ENCODE data around the gene CST2. TPM values are rescaled to one million over a fixed set of nuclear protein-coding genes. Genes with fewer than 3 reads are reported as not detected.
"Not testable (repeated sequence)": the region's sequence is repeated elsewhere in the genome, so short reads cannot be mapped to it uniquely, and the experiment has no call there.

CST2 gene
- total and polyA plus RNA-seq, 12 donors, result 0.75 TPM; not detected in 11

GRCh38 chr20:23867152-23867776, 40.7 kb upstream of the CST2 start:
- Histone ChIP-seq H3K4me3 (no peak overlapping the region), H3K4me1 (no peaks in the 10 kb centered on the region), H3K36me3 (no peaks in the 10 kb centered on the region), H3K27me3 (peaks cover 0 to 73% (median 44%) of the 10 kb centered on the region in 7 donors), H3K9me3 (peaks cover 0 to 12% (median 4%) of the 10 kb centered on the region in 11 donors), H3K27ac (no peak overlapping the region)
- 45% methylated on average over 9 of the region's 9 CpGs for WGBS, 2 donors
- ATAC-seq (no peak), DNase-seq (no peak)
- intact Hi-C loops (cut with DNase I), result loop anchor here in 1 of 10 donors (5.0 to 10.0 kb wide), 2 partner anchors 48 to 1115 kb away; no protein-coding TSS in a partner anchor
- TF ChIP-seq CTCF (IDR thresholded peaks at IDR 0.05), result no peak

GRCh38 chr20:23860771-23861170, 34.2 kb upstream of the CST2 start:
- DNase-seq, H3K36me3 ChIP-seq, H3K27ac ChIP-seq, ATAC-seq, H3K4me1 ChIP-seq, H3K4me3 ChIP-seq: not testable (repeated sequence)
- Histone ChIP-seq H3K27me3 (peaks cover 0 to 23% (median 0%) of the 10 kb centered on the region in 7 donors), H3K9me3 (peaks cover 0 to 12% (median 4%) of the 10 kb centered on the region in 11 donors)
- 29 to 41% methylated on average over 9 of the region's 10 CpGs for WGBS, 2 donors
- intact Hi-C loops (cut with DNase I), result loop anchor here in 1 of 10 donors (10.0 kb wide), 1 partner anchor 54 kb away; no protein-coding TSS in a partner anchor

GRCh38 chr20:23857962-23858595, 31.6 kb upstream of the CST2 start:
- no peak for TF ChIP-seq CTCF (IDR thresholded peaks at IDR 0.05)

GRCh38 chr20:23856736-23857135, 30.2 kb upstream of the CST2 start:
- no peak overlapping the region for H3K4me3 ChIP-seq
- H3K9me3 ChIP-seq, result no peaks in the 10 kb centered on the region
- TF ChIP-seq CTCF (IDR thresholded peaks at IDR 0.05), result no peak
- H3K36me3 ChIP-seq, result no peaks in the 10 kb centered on the region
- no peaks in the 10 kb centered on the region for H3K4me1 ChIP-seq
- intact Hi-C loops (cut with DNase I), result no loop called here
- WGBS, 2 donors, result 80 to 84% methylated on average over 5 of the region's 5 CpGs
- DNase-seq (no peak), ATAC-seq (no peak)
- peaks cover 0 to 18% (median 0%) of the 10 kb centered on the region in 7 donors for H3K27me3 ChIP-seq
- no peak overlapping the region for H3K27ac ChIP-seq

More at GRCh38 chr20:23857962-23858595, 31.6 kb upstream of the CST2 start:
- Histone ChIP-seq H3K9me3 (peaks cover 0 to 5% (median under 1%) of the 10 kb centered on the region in 11 donors), H3K4me1 (no peaks in the 10 kb centered on the region), H3K27me3 (peaks cover 0 to 21% (median 0%) of the 10 kb centered on the region in 7 donors), H3K4me3 (no peak overlapping the region), H3K36me3 (no peaks in the 10 kb centered on the region), H3K27ac (no peak overlapping the region)
- ATAC-seq, result no peak
- no peak for DNase-seq
- intact Hi-C loops (cut with DNase I), result no loop called here
- 52% methylated on average over 9 of the region's 9 CpGs for WGBS, 2 donors

GRCh38 chr20:23856226-23856625, 29.7 kb upstream of the CST2 start:
- no peak overlapping the region for H3K4me3 ChIP-seq
- intact Hi-C loops (cut with DNase I), result no loop called here
- TF ChIP-seq CTCF (IDR thresholded peaks at IDR 0.05), result no peak
- ATAC-seq, result no peak
- peaks cover 0 to 18% (median 0%) of the 10 kb centered on the region in 7 donors for H3K27me3 ChIP-seq
- H3K9me3 ChIP-seq, result no peaks in the 10 kb centered on the region
- no peaks in the 10 kb centered on the region for H3K4me1 ChIP-seq
- no peak for DNase-seq
- H3K36me3 ChIP-seq, result no peaks in the 10 kb centered on the region
- 87 to 92% methylated on average over 5 of the region's 5 CpGs for whole genome bisulfite sequencing, 2 donors
- H3K27ac ChIP-seq, result no peak overlapping the region

All from heart right ventricle (tissue), 16 donors.